GM20431 (cell line): Measurements from ENCODE around the gene SRRD.

Experiments
- in situ Hi-C: fragments of 300-500 bp; cut with MseI, MboI; formaldehyde crosslinking; loops from one replicate; pipeline ENCODE4 v1.15.0; 2020; ENCODE audit warnings: low sequenced_read_pairs; ENCODE audit not compliant: unreplicated experiment

Gene SRRD

GRCh38 chr22:26479792-26480610 lies 3.7 kb upstream of the SRRD start:
- in situ Hi-C loops = no loop called here

- in situ Hi-C loops = no loop called here
Measured at GRCh38 chr22:26480611-26480932, 3.1 kb upstream of the SRRD start.

- in situ Hi-C loops = no loop called here
Measured at GRCh38 chr22:26481112-26481693, 2.5 kb upstream of the SRRD start.

- in situ Hi-C loops = no loop called here
Measured at GRCh38 chr22:26481694-26482093, 2.0 kb upstream of the SRRD start.

GRCh38 chr22:26482161-26482560 lies 1.5 kb upstream of the SRRD start:
- in situ Hi-C loops = no loop called here

GRCh38 chr22:26483043-26483438 lies 636 bp upstream of the SRRD start:
- in situ Hi-C loops = no loop called here

GRCh38 chr22:26484360-26484706 lies 656 bp downstream of the SRRD start:
- in situ Hi-C loops = no loop called here

GRCh38 chr22:26485013-26485412 lies 1.3 kb downstream of the SRRD start:
- in situ Hi-C loops = no loop called here

DNA sequence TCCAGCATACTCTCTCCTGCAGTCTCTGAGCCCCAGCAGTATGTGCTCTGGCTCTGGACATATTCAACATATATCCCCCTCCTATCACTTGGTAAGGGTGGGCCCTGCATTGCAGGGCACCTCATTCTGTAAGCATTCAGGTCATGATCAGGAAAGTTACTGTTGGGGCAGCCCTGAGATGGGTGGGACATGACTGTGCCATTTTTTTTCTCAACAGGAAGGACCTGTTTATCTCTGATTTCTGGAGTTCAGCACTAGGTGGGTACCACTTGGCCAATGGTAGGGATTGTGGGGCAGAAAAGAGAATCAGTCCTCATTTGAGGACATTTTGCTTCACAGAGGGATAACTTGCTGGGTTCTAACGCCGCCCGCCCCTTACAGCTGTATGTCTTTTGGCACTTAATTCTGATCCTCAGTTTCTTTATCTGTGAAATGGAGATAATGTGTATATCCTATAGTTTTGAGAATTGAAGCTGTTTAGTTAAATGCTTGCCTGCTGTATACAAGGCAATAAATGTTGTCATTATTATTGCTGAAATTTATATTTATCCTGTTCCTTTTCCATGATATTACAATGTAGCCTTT lies 2.2 kb downstream of the SRRD start:
- in situ Hi-C loops = no loop called here

GRCh38 chr22:26486394-26486793 lies 2.7 kb downstream of the SRRD start:
- in situ Hi-C loops = no loop called here

DNA sequence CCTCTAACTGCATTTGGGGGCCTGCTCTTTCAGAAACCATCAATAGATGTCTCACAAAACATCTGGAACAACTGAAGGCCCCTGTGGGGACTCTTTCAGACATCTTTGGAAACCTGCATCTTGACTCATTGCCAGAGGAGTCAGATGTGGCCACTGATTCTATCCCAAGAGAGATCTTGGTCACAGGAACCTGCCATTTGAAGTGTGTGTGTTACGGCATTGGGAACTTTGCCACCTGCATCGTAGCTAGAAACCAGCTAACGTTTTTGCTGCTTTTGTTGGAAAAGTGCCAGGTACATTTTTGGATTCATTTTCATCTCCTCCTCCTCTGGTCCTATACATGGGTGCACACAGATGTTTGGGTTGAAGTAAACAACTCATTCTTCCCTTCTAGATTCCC lies 4.3 kb downstream of the SRRD start:
- in situ Hi-C loops = no loop called here

GRCh38 chr22:26489447-26490036 lies 5.9 kb downstream of the SRRD start:
- in situ Hi-C loops = no loop called here

- in situ Hi-C loops = no loop called here
Measured at GRCh38 chr22:26492220-26492619, 8.5 kb downstream of the SRRD start.

GRCh38 chr22:26494506-26494905 lies 10.8 kb downstream of the SRRD start:
- in situ Hi-C loops = no loop called here

DNA sequence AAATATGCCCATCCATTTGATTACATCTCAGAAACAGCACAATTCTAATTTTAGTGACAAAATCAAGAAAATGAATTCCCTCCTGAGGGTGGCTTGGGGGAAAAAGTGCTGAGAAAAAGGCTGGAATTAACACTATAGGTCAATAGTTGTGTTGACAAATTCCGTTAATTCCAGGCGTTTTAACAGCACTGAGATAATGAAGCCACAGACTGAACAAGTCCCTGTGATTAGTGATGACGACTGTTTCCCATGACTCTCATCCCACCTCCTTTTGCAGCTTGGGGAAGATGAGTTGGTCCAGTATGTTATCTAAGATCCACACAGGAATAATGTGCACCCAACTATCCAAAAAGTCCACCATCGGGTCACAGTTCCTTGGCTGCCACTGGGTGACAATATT lies 12.8 kb downstream of the SRRD start:
- in situ Hi-C loops = no loop called here

DNA sequence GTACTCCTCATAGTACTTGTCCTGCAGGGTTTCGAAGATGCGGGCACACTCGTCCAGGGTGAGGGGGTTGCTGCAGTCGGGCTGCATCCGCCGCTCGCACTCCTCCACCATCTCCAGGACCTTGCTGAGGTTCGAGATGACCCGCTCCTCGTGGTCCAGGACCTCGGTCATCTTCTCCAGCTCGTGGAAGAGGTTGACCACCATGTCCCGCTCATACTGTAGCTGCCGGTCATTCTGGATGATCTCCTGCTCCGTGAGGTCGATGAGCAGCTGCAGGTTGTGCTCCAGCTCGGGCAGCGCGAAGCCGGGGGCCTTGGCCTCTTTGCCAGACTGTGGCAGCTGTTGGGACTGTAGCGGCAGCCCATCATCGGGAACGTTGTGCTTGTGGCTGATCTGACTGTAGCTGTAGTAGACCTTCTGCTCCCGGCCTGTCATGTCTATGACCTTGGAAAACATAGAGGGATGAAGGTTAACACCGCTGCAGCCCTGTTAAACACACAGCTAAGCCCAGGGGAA lies 15.6 kb downstream of the SRRD start:
- in situ Hi-C loops = no loop called here

DNA sequence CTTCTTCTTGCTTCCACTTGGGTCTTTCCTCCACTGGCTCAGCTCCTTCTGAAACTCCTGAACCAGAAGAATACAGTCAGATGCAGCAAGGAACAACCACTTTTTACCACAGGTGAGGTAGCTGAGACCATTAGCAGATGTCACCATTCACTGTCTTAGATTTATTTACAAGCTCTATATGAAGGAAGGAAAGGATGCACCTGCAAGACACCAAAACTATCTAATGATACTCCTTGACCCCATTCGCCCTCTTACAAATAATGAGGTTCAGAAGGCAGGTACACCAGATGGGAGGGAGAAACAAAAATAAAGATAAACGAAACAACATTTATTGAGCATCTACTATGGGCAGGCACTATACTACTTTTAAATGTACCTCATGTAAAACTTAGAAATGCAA lies 18.3 kb downstream of the SRRD start:
- in situ Hi-C loops = no loop called here

DNA sequence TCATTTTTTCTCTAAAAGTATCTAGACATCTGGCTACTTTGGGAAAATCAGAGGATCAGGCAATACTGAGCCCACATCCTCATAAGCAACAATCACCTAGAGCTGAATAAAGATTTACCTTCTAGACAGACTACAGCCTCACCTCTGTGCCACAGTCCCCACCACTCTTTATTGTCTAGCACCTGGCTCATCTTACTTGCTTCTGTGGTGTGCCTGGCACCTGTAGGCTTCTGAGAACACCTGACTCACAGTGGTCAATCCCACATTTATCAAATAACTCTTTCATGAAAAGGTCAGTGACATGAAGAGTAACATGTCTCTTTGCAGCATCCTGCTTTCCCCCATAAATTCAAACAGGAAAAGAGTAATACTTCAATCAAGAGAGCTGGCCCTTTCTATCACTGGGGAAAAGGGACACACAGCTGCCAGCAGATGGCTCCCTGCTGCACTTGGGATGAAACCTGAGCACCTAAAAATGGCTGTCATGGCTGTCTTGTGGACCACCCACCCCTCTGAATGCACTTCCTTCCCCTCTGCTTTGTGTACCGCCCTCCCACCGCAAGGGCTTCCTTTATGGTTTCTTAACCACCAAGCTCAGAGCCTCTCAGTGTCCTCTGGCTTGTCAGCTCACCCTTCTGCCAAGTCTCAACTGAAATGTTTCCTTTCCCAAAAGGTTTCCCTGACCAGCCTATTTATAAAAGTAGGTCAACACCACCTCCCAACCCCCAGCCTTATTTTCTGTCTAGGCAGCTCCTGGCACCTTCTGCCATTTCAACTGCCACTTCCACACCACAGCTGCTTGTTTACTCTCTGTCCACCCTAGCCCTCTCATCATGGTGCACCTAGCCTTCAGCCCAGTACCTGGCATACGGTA lies 19.2 kb downstream of the SRRD start:
- in situ Hi-C loops = no loop called here

GRCh38 chr22:26503758-26504157 lies 20.1 kb downstream of the SRRD start:
- in situ Hi-C loops = no loop called here

DNA sequence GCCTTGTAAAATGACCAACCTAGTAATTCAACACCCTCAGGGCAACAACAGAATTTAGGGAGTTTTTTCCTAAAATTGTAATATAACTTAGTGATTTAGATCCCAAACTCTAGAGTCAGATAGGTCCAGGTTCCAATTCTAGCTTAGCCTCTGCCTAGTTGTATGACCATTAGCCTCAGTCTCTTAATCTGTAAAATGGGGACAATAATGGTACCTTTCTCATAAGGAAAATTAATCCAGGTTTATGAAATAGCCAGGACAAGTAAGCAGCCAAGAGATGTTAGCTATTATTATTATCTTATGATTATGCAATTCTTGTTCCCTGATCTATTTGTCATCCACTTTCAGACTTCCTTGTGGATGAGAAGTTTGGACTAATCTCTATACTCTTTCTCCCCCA lies 24.5 kb downstream of the SRRD start:
- in situ Hi-C loops = no loop called here
